Naive thymus-derived CD4-positive, alpha-beta T cell (primary cell): ENCODE data around the gene PCK2. TPM values are rescaled to one million over a fixed set of nuclear protein-coding genes. Genes with fewer than 3 reads are reported as not detected.

Experiments used
- ATAC-seq: fragments of 150-1000 bp; cut with Tn5 transposase; 2 replicates; pipeline ENCODE4 v1.10.0; 2021; ENCODE audit warnings: mild to moderate bottlenecking, moderate library complexity
- CTCF ChIA-PET: fragments of 350-600 bp; sonication (Branson Sonifier 250); formaldehyde crosslinking; loops from one replicate; lab custom pipeline; 2021; ENCODE audit warnings: antibody characterized with exemption; lab: Charles Lee
- POLR2A ChIA-PET: fragments of 350-600 bp; sonication (Branson Sonifier 250); formaldehyde crosslinking; loops from one replicate; lab custom pipeline; 2021; ENCODE audit warnings: antibody characterized with exemption, inconsistent platforms; lab: Charles Lee
- DNase-seq, 9 donors: peaks; one replicate each; pipeline versions ENCODE4 v3.0.0 to v3.0.0-alpha.2; 2020 to 2022; ENCODE audit warnings: mixed read lengths in 1 of 9
- H3K27ac ChIP-seq: one replicate; pipeline ENCODE4 v1.7.0; 2013; ENCODE audit warnings: mild to moderate bottlenecking, low read depth, low read length, moderate library complexity
- H3K27me3 ChIP-seq, 2 donors: one replicate each; pipeline ENCODE4 v1.7.0; 2013; ENCODE audit warnings: low read length in 2 of 2, mild to moderate bottlenecking in 2 of 2, moderate library complexity in 2 of 2; ENCODE audit not compliant: control insufficient read depth in 2 of 2, insufficient read depth in 2 of 2
- H3K36me3 ChIP-seq, 3 experiments: 1 replicate in 2 of 3; 2 replicates in 1 of 3; pipeline ENCODE4 v1.7.0; 2013; ENCODE audit warnings: low read length in 3 of 3, mild to moderate bottlenecking in 3 of 3, moderate library complexity in 1 of 3; ENCODE audit not compliant: insufficient read depth in 3 of 3, control insufficient read depth in 2 of 3
- H3K4me1 ChIP-seq, 2 donors: one replicate each; pipeline ENCODE4 v1.7.0; 2013; ENCODE audit warnings: low read length in 2 of 2, mild to moderate bottlenecking in 2 of 2, moderate library complexity in 1 of 2; ENCODE audit not compliant: control insufficient read depth in 2 of 2, insufficient read depth in 2 of 2
- H3K4me3 ChIP-seq: 2 replicates; pipeline ENCODE4 v1.7.0; 2013; ENCODE audit warnings: mild to moderate bottlenecking, low read length
- H3K9me3 ChIP-seq, 3 experiments: 1 replicate in 2 of 3; 2 replicates in 1 of 3; pipeline ENCODE4 v1.7.0; 2013; ENCODE audit warnings: low read length in 3 of 3; ENCODE audit not compliant: control insufficient read depth in 2 of 3
- H3K27ac Mint-ChIP-seq, 9 donors: one replicate each; pipeline ENCODE4 v1.8.0; 2020 to 2022; ENCODE audit warnings: mixed read lengths in 9 of 9, mild to moderate bottlenecking in 8 of 9, moderate library complexity in 5 of 9, inconsistent platforms in 2 of 9
- H3K27me3 Mint-ChIP-seq, 5 donors: one replicate each; pipeline ENCODE4 v1.8.0; 2021 to 2022; ENCODE audit warnings: mixed read lengths in 5 of 5, mild to moderate bottlenecking in 1 of 5
- H3K36me3 Mint-ChIP-seq, 5 donors: one replicate each; pipeline ENCODE4 v1.8.0; 2020 to 2022; ENCODE audit warnings: mixed read lengths in 5 of 5, mild to moderate bottlenecking in 3 of 5, inconsistent platforms in 1 of 5
- H3K4me1 Mint-ChIP-seq, 7 donors: one replicate each; pipeline ENCODE4 v1.8.0; 2020 to 2022; ENCODE audit warnings: mixed read lengths in 7 of 7, mild to moderate bottlenecking in 3 of 7, inconsistent platforms in 1 of 7
- H3K4me3 Mint-ChIP-seq, 10 donors: one replicate each; pipeline ENCODE4 v1.8.0; 2020 to 2022; ENCODE audit warnings: mild to moderate bottlenecking in 10 of 10, mixed read lengths in 10 of 10, moderate library complexity in 6 of 10, inconsistent platforms in 2 of 10
- H3K9me3 Mint-ChIP-seq, 11 donors: one replicate each; pipeline ENCODE4 v1.8.0; 2020 to 2022; ENCODE audit warnings: mixed read lengths in 11 of 11, mild to moderate bottlenecking in 4 of 11, inconsistent platforms in 1 of 11, moderate library complexity in 1 of 11
- intact Hi-C, 2 donors: fragments of 100-400 bp; cut with micrococcal nuclease; formaldehyde crosslinking; loops; one replicate each; pipeline ENCODE4 v1.15.1; 2023
- polyA plus RNA-seq, 2 donors: library from polyadenylated mRNA; unstranded; fragments of 300-500 nt; fragmentation: Illumina TruSeq; gene quantifications; one replicate each; pipeline ENCODE4 v1.2.3, GENCODE V29; 2021
- total RNA-seq, 6 experiments: library from RNA in 5 of 6; stranded (reverse) in 5 of 6; gene quantifications; 1 replicate in 5 of 6; 2 replicates in 1 of 6; pipeline ENCODE4 v1.2.3 and lab custom pipeline; 2021 to 2026

PCK2 gene
- total and polyA plus RNA-seq, 7 experiments from 2014 or later, result 7.2 to 56.2 (median 14.4) TPM

DNA sequence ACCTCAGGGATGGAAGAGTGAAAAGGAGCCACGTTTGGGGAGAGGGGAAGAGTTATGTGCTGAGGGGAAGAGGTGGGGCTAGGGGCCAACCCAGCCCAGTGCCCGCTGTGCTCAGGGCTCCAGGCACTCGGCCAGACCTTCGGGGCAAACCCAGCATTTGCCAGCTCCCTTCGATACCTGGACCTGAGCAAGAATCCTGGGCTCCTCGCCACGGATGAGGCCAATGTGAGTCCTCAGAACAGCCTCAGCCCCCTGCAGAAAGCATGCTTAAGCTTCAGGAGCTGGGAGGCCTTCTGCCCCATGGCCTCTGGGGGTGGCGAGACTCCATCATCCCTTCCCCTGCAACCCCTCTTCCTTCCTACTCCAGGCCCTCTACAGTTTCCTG, 37.3 kb upstream of the PCK2 start:
- H3K4me3 ChIP-seq, result no peak overlapping the region
- H3K4me1 ChIP-seq, result peaks cover 0 to 8% of the 10 kb centered on the region in 2 donors
- Mint-ChIP-seq H3K36me3 (no peaks in the 10 kb centered on the region), H3K4me3 (no peak overlapping the region), H3K4me1 (peaks cover 7 to 17% (median 11%) of the 10 kb centered on the region in 7 donors), H3K27ac (no peak overlapping the region), H3K9me3 (no peaks in the 10 kb centered on the region), H3K27me3 (peaks cover 8 to 16% (median 10%) of the 10 kb centered on the region in 5 donors)
- intact Hi-C loops, result no loop called here
- ChIA-PET POLR2A (interaction anchor here (0.6 to 4.2 kb wide), 5 partner anchors 35 to 951 kb away, joined by 3 to 50 read pairs (median 5); partner anchors contain the start of genes DCAF11, NRL and PCK2), CTCF (interaction anchor here (0.8 to 8.4 kb wide), 12 partner anchors 19 to 240 kb away, joined by 3 to 246 read pairs (median 6); partner anchors contain the start of genes DCAF11, IRF9, NRL and PCK2)
- no peak overlapping the region for H3K27ac ChIP-seq
- ATAC-seq, result no peak
- H3K9me3 ChIP-seq, result no peaks in the 10 kb centered on the region
- no peak for DNase-seq
- no peaks in the 10 kb centered on the region for H3K27me3 ChIP-seq
- H3K36me3 ChIP-seq, result no peaks in the 10 kb centered on the region

- ChIA-PET CTCF (interaction anchor here (0.6 to 8.4 kb wide), 19 partner anchors 15 to 275 kb away, joined by 3 to 246 read pairs (median 4); partner anchors contain the start of genes DCAF11, IRF9, NRL and PCK2), POLR2A (interaction anchor here (0.6 to 4.2 kb wide), 9 partner anchors 11 to 951 kb away, joined by 3 to 50 read pairs (median 5); partner anchors contain the start of genes CHMP4A, DCAF11, NRL and PCK2)
- Histone ChIP-seq H3K36me3 (no peaks in the 10 kb centered on the region), H3K27me3 (no peaks in the 10 kb centered on the region), H3K4me1 (peaks cover 0 to 7% of the 10 kb centered on the region in 2 donors), H3K27ac (no peak overlapping the region), H3K4me3 (no peak overlapping the region), H3K9me3 (no peaks in the 10 kb centered on the region)
- ATAC-seq (no peak), DNase-seq (no peak)
- Mint-ChIP-seq H3K36me3 (no peaks in the 10 kb centered on the region), H3K27ac (no peak overlapping the region), H3K9me3 (no peaks in the 10 kb centered on the region), H3K4me3 (no peak overlapping the region), H3K4me1 (peaks cover 7 to 17% (median 11%) of the 10 kb centered on the region in 7 donors), H3K27me3 (peaks cover 8 to 16% (median 10%) of the 10 kb centered on the region in 5 donors)
- intact Hi-C loops, result no loop called here
These were observed 36.8 kb upstream of the PCK2 start for GRCh38 chr14:24057271-24057670.

DNA sequence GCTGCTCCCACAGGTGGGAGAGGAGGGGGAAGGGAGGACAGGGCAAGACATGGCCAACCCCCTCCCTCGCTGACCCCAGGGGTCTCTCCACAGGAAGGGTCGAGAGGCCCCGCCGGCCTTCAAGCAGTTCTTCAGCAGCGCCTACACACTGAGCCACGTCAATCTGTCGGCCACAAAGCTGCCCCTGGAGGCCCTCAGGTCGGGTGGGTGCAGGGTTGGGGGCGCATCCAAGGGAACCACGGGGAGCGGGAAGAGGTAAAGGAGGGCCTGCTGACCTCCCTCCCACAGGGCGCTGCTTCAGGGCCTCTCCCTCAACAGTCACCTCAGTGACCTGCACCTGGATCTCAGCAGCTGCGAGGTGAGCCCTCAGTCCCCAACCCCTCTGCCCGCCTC, 36.2 kb upstream of the PCK2 start:
- Mint-ChIP-seq H3K27me3 (peaks cover 5 to 13% (median 8%) of the 10 kb centered on the region in 5 donors), H3K4me1 (peaks cover 4 to 13% (median 7%) of the 10 kb centered on the region in 7 donors), H3K36me3 (no peaks in the 10 kb centered on the region), H3K4me3 (no peak overlapping the region), H3K9me3 (no peaks in the 10 kb centered on the region), H3K27ac (peak overlapping the region in 3 of 9 donors; percentile 22 to 80 (median 68))
- no peaks in the 10 kb centered on the region for H3K27me3 ChIP-seq
- H3K4me3 ChIP-seq, result no peak overlapping the region
- H3K9me3 ChIP-seq, result no peaks in the 10 kb centered on the region
- intact Hi-C loops, result loop anchor here (1.0 kb wide), 7 partner anchors 32 to 239 kb away; partner anchors contain the start of genes IRF9 (in 2 of the 2), CHMP4A (in 1 of the 2) and PCK2 (in 1 of the 2)
- peaks cover 0 to under 1% of the 10 kb centered on the region in 2 donors for H3K4me1 ChIP-seq
- ChIA-PET CTCF (interaction anchor here (0.6 to 8.4 kb wide), 22 partner anchors 15 to 275 kb away, joined by 3 to 246 read pairs (median 4); partner anchors contain the start of genes DCAF11, IRF9, NRL and PCK2), POLR2A (interaction anchor here (0.8 to 4.2 kb wide), 12 partner anchors 10 to 156 kb away, joined by 3 to 50 read pairs (median 5); partner anchors contain the start of genes CHMP4A, DCAF11, NRL and PCK2)
- no peak overlapping the region for H3K27ac ChIP-seq
- peak; percentile 3 for ATAC-seq
- H3K36me3 ChIP-seq, result no peaks in the 10 kb centered on the region
- DNase-seq, result no peak

DNA sequence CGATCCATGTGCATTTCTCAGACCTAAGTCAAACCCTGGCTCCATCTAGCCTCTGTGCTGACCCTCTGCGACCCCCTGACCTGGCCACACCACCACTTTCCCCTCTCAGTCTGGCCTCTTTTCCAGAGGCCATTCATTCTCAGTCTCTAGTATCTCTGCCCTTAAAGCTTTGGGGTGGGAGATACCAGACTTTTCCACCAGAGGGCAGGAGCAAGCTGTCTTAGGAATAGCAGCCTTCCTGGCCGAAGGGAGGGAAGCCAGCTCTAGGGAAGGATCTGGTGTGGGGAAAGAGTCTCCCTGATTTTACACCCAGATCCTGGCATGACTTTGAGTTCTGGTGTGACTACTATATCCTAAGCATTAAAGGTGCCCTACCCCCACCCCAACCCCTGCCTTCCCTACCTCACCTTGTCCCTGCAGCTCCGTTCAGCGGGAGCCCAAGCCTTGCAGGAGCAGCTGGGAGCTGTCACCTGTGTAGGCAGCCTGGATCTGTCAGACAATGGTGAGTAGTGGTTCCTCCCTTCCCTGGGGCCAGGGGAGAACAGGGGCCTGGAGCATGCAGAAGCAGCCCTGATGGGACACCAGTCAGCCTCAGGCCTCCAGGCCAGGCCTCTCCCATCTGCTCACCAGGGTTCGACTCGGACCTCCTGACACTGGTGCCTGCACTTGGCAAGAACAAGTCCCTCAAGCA, 35.7 kb upstream of the PCK2 start:
- ChIA-PET POLR2A (interaction anchor here (0.8 to 4.2 kb wide), 12 partner anchors 10 to 155 kb away, joined by 3 to 50 read pairs (median 5); partner anchors contain the start of genes CHMP4A, DCAF11, NRL and PCK2), CTCF (interaction anchor here (0.6 to 8.4 kb wide), 19 partner anchors 14 to 274 kb away, joined by 3 to 246 read pairs (median 4); partner anchors contain the start of genes DCAF11, IRF9, NRL and PCK2)
- intact Hi-C loops, result loop anchor here (1.0 kb wide), 7 partner anchors 32 to 239 kb away; partner anchors contain the start of genes IRF9 (in 2 of the 2), CHMP4A (in 1 of the 2) and PCK2 (in 1 of the 2)
- DNase-seq, result peak; percentile 22 to 70 (median 49)
- peaks cover 0 to 8% (median 2%) of the 10 kb centered on the region in 5 donors for H3K27me3 Mint-ChIP-seq
- no peaks in the 10 kb centered on the region for H3K9me3 Mint-ChIP-seq
- no peaks in the 10 kb centered on the region for H3K27me3 ChIP-seq
- H3K27ac Mint-ChIP-seq, result peak overlapping the region in 5 of 9 donors; percentile 22 to 80 (median 67)
- no peak overlapping the region for H3K4me3 ChIP-seq
- H3K4me1 Mint-ChIP-seq, result peaks cover 0 to 8% (median 2%) of the 10 kb centered on the region in 7 donors
- H3K4me1 ChIP-seq, result no peaks in the 10 kb centered on the region
- H3K4me3 Mint-ChIP-seq, result no peak overlapping the region
- no peak overlapping the region for H3K27ac ChIP-seq
- H3K36me3 Mint-ChIP-seq, result no peaks in the 10 kb centered on the region
- peak; percentile 84 for ATAC-seq
- H3K36me3 ChIP-seq, result no peaks in the 10 kb centered on the region
- no peaks in the 10 kb centered on the region for H3K9me3 ChIP-seq

- CTCF ChIA-PET, result interaction anchor here (0.6 to 8.4 kb wide), 16 partner anchors 9 to 273 kb away, joined by 3 to 246 read pairs (median 5); partner anchors contain the start of genes DCAF11, IRF9, NRL and PCK2
- Histone ChIP-seq H3K4me3 (no peak overlapping the region), H3K36me3 (no peaks in the 10 kb centered on the region), H3K27ac (no peak overlapping the region), H3K27me3 (no peaks in the 10 kb centered on the region), H3K4me1 (no peaks in the 10 kb centered on the region), H3K9me3 (no peaks in the 10 kb centered on the region)
- H3K4me3 Mint-ChIP-seq, result no peak overlapping the region
- no peaks in the 10 kb centered on the region for H3K9me3 Mint-ChIP-seq
- POLR2A ChIA-PET, result interaction anchor here (0.8 to 4.2 kb wide), 10 partner anchors 22 to 155 kb away, joined by 4 to 50 read pairs (median 6); partner anchors contain the start of genes CHMP4A, DCAF11, NRL and PCK2
- H3K36me3 Mint-ChIP-seq, result no peaks in the 10 kb centered on the region
- H3K27ac Mint-ChIP-seq, result peak overlapping the region in 2 of 9 donors; percentile 42 to 67
- intact Hi-C loops, result loop anchor here (1.0 kb wide), 7 partner anchors 31 to 238 kb away; partner anchors contain the start of genes IRF9 (in 2 of the 2), CHMP4A (in 1 of the 2) and PCK2 (in 1 of the 2)
- H3K27me3 Mint-ChIP-seq, result peaks cover 0 to 4% (median 0%) of the 10 kb centered on the region in 5 donors
- ATAC-seq (no peak), DNase-seq (no peak)
- H3K4me1 Mint-ChIP-seq, result peaks cover 0 to 6% (median 0%) of the 10 kb centered on the region in 7 donors
These were observed 35.1 kb upstream of the PCK2 start for GRCh38 chr14:24058951-24059475.
